ENCODE measurements around the gene ADGRG1. TPM values are rescaled to one million over a fixed set of nuclear protein-coding genes. Genes with fewer than 3 reads are reported as not detected.

The ADGRG1 gene
- total and polyA plus RNA-seq, 8 donors = 36.4 to 102 (median 79.1) TPM

DNA sequence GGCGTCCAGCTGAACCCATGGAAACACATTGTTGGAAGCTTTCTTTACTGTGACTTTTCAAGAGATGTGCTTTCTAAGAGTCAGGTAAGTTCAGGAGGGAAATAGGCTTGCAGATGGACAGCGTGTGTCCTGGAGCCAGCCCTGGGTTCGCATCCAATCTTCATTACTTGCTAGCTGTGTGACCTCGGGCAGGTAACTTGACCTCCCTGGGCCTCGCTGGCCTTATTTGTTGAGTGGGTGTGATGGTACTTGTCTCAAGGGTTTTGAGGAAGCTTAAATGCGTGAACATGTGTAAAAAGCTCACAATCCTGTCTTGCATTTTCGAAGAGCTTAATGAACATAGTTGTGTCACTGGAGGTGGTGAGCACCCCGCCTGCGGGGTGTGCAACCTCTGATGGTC lies 11.8 kb downstream of the ADGRG1 start:
- ATAC-seq (no peak), FAIRE-seq (no peak)
- H3K27ac ChIP-seq = peak overlapping the region in 2 of 4 donors; percentile 17 to 26

DNA sequence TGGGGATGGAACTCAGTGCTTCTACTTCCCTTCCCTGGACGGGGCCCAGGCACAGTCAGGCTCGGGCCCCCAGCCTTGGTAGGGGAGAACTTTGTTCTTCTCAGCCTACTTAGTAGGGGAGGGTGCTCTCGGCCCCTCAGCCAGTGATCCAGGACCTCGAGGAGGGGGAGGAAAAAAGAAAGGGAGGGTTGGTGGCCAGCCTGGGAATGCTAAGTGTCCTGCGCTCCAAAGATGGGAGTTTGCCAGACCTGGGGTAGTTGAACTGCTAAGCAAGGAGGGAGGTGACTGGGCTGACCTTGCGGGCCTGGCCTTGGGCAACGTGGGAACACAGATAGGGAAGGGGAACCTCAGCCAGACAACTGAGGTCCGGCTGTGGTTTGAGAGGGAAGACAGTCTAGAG lies 12.2 kb downstream of the ADGRG1 start:
- ATAC-seq (peak; percentile 10 to 60 (median 43)), FAIRE-seq (no peak), DNase-seq (peak in 3 of 6 donors; percentile 49 to 64 (median 58))
- intact Hi-C loops (cut with DNase I) = loop anchor here in 1 of 3 donors (10.0 kb wide), 1 partner anchor 46 kb away; no protein-coding TSS in a partner anchor
- Histone ChIP-seq H3K4me3 (no peak overlapping the region), H3K36me3 (peaks cover 0 to 4% (median 0%) of the 10 kb centered on the region in 3 donors), H3K4me1 (peaks cover 19 to 35% (median 22%) of the 10 kb centered on the region in 3 donors), H3K27ac (peak overlapping the region in 3 of 4 donors; percentile 17 to 34 (median 26)), H3K27me3 (no peaks in the 10 kb centered on the region), H3K9me3 (no peaks in the 10 kb centered on the region)
- WGBS, 2 donors = 26 to 28% methylated on average over 8 of the region's 8 CpGs
- TF ChIP-seq, protein P1, sequence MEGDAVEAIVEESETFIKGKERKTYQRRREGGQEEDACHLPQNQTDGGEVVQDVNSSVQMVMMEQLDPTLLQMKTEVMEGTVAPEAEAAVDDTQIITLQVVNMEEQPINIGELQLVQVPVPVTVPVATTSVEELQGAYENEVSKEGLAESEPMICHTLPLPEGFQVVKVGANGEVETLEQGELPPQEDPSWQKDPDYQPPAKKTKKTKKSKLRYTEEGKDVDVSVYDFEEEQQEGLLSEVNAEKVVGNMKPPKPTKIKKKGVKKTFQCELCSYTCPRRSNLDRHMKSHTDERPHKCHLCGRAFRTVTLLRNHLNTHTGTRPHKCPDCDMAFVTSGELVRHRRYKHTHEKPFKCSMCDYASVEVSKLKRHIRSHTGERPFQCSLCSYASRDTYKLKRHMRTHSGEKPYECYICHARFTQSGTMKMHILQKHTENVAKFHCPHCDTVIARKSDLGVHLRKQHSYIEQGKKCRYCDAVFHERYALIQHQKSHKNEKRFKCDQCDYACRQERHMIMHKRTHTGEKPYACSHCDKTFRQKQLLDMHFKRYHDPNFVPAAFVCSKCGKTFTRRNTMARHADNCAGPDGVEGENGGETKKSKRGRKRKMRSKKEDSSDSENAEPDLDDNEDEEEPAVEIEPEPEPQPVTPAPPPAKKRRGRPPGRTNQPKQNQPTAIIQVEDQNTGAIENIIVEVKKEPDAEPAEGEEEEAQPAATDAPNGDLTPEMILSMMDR (IDR thresholded peaks at IDR 0.05) = no peak

More for the DNA sequence above, 11.8 kb downstream of the ADGRG1 start:
- no peaks in the 10 kb centered on the region for H3K27me3 ChIP-seq
- no peak overlapping the region for H3K4me3 ChIP-seq
- WGBS, 2 donors = 73 to 82% methylated on average over 9 of the region's 9 CpGs
- TF ChIP-seq, protein P1 (IDR thresholded peaks at IDR 0.05) = no peak
- peaks cover 0 to 4% (median 0%) of the 10 kb centered on the region in 3 donors for H3K36me3 ChIP-seq
- DNase-seq = no peak
- intact Hi-C loops (cut with DNase I) = loop anchor here in 1 of 3 donors (10.0 kb wide), 1 partner anchor 45 kb away; no protein-coding TSS in a partner anchor
- no peaks in the 10 kb centered on the region for H3K9me3 ChIP-seq
- peaks cover 23 to 38% (median 25%) of the 10 kb centered on the region in 3 donors for H3K4me1 ChIP-seq

DNA sequence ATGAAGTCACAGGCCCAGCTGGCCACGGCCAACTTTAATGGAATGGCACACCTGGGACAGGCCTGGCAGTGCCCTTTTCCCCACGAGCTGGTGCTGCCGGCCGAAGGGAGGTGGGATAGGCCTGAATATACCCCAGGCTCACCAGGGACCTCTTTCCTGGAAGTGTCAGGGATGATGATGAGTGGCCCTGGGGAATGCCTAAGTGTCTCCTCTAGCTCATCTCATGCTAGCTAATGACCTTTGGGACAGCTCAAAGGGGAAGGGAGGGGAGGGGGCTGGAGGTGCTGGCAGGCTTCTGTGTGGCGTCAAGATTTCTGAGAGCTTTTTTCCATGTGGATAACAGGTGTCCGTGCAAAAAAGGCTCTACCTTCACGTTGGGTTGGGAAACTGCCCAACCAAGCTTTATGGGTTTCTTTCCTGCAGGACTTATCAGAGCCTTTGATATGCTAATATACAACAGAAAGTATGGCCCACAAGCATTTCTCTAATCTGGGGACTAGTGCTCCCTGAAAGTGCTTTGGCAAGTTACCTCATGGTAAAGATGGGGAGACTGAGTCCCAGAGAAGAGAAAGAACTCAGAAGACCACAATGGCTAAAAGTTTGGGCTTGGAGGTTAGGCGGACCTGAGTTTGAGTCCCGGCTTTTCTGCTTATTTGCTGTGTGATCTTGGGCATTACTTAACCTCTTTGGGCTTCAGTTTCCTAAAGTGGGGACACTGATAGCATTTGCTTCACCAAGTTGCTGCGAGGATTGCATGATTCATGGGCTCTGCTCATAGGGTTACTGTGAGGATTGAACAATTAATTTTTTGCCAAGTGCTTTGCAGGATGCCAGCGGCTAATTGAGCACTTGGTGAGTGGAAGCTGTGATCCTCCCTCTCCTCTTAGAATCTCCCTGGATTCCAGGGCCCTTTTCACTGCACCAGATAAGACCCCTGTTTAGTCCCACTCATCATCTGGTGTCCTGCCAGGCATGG lies 14.0 kb downstream of the ADGRG1 start:
- TF ChIP-seq, protein P1 (IDR thresholded peaks at IDR 0.05) = no peak
- FAIRE-seq (no peak), ATAC-seq (no peak), DNase-seq (no peak)
- WGBS, 2 donors = 72 to 73% methylated on average over 11 of the region's 11 CpGs
- intact Hi-C loops (cut with DNase I) = loop anchor here in 1 of 3 donors (10.0 kb wide), 1 partner anchor 48 kb away; no protein-coding TSS in a partner anchor
- H3K4me1 ChIP-seq = peaks cover 12 to 23% (median 17%) of the 10 kb centered on the region in 3 donors
- no peaks in the 10 kb centered on the region for H3K27me3 ChIP-seq
- H3K27ac ChIP-seq = no peak overlapping the region
- H3K9me3 ChIP-seq = no peaks in the 10 kb centered on the region
- H3K4me3 ChIP-seq = no peak overlapping the region
- peaks cover 0 to 4% (median 0%) of the 10 kb centered on the region in 3 donors for H3K36me3 ChIP-seq

DNA sequence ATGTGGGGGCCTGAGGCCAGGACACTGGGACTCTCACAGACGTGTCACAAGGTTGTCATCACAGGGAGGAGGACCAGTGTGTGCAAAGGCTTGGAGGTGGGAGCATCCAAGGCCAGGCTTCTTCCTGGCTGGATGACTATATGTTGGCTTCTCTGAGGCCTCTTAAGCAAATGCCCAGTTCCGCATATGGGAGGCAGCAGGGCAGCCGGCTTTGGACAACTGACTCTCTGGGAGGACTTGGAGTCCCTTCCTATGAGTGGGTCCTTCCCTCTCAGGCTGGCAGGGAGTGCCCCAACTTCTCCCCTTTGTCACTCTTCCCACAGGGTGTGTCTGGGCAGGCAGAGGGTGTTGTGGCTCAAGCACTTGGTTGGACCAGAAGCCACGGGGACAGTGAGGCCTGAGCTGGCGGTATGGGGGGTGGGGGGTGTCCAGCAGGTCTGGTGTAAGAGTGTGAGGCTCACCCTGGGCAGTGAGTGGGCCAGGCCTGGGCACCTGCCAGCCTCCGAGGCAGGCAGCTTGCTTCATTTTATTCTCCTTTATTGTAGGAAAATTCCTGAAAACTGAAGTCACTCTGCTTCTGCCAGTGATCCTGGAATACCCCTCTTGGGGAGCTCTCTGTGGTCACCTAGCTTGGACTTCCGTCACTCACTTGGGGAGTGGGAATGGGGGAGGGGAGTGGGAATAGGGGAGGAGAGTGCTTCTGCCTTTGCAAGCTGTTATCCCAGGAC lies 14.9 kb downstream of the ADGRG1 start:
- ATAC-seq (peak in 1 of 4 donors; percentile 3), DNase-seq (no peak), FAIRE-seq (no peak)
- intact Hi-C loops (cut with DNase I) = loop anchor here in 1 of 3 donors (10.0 kb wide), 1 partner anchor 49 kb away; no protein-coding TSS in a partner anchor
- Histone ChIP-seq H3K36me3 (peaks cover 0 to 4% (median 0%) of the 10 kb centered on the region in 3 donors), H3K4me1 (peaks cover 12 to 17% (median 15%) of the 10 kb centered on the region in 3 donors), H3K9me3 (no peaks in the 10 kb centered on the region), H3K27ac (peak overlapping the region in 1 of 4 donors; percentile 4), H3K4me3 (no peak overlapping the region), H3K27me3 (no peaks in the 10 kb centered on the region)
- 66 to 70% methylated on average over 7 of the region's 7 CpGs for WGBS, 2 donors
- TF ChIP-seq, protein P1 (IDR thresholded peaks at IDR 0.05) = no peak
